Mucosa of stomach (tissue), 1 donor: ENCODE data around the gene LONP1.

Source experiments
- H3K27me3 ChIP-seq: one replicate; pipeline ENCODE4 v1.7.0; 2013; ENCODE audit warnings: mild to moderate bottlenecking, low read length; ENCODE audit not compliant: control insufficient read depth, insufficient read depth
- H3K36me3 ChIP-seq: one replicate; pipeline ENCODE4 v1.7.0; 2013; ENCODE audit warnings: low read length; ENCODE audit not compliant: control insufficient read depth, insufficient read depth
- H3K4me1 ChIP-seq: one replicate; pipeline ENCODE4 v1.7.0; 2013; ENCODE audit warnings: mild to moderate bottlenecking, low read length; ENCODE audit not compliant: control insufficient read depth, insufficient read depth
- H3K4me3 ChIP-seq: one replicate; pipeline ENCODE4 v1.7.0; 2013; ENCODE audit warnings: low read length
- H3K9ac ChIP-seq: one replicate; pipeline ENCODE4 v1.7.0; 2013; ENCODE audit warnings: mild to moderate bottlenecking, low read length, moderate library complexity
- H3K9me3 ChIP-seq: one replicate; pipeline ENCODE4 v1.7.0; 2013; ENCODE audit warnings: mild to moderate bottlenecking, low read length, moderate library complexity; ENCODE audit not compliant: control insufficient read depth
- donor health status: Pancreatic carcinoma.

Gene LONP1

DNA sequence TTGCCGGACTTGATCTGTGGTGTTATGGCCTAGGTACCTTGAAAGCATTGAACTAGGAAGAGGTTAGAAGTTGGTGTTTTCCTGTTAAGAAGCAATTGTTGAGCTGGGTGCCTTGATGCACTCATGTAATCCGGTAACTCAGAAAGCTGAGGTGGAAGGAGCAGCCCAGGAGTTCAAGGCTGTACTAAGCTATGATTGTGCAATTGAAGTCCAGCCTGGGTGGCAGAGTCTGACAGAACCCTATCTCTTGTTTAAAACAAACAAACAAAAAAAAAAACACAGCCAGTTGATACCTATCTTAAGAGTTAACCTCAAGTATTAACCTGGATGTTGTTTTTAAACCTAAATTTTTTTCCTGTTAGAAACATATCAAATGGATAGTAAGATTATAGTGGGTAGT is 77.7 kb downstream of the LONP1 start:
- H3K9ac ChIP-seq = no peak overlapping the region
- no peak overlapping the region for H3K4me3 ChIP-seq
- H3K27me3 ChIP-seq = no peaks in the 10 kb centered on the region
- H3K4me1 ChIP-seq = no peaks in the 10 kb centered on the region
- peaks cover 11% of the 10 kb centered on the region for H3K36me3 ChIP-seq
- no peaks in the 10 kb centered on the region for H3K9me3 ChIP-seq
